HG03039 (cell line): ENCODE measurements around the gene TMEM92.
"Not testable (repeated sequence)": the region's sequence is repeated elsewhere in the genome, so short reads cannot be mapped to it uniquely, and the experiment has no call there.

Source experiments
- ATAC-seq: cut with Tn5 transposase; IDR thresholded peaks from one replicate; pipeline ENCODE4 v1.9.1; 2021; ENCODE audit warnings: mild to moderate bottlenecking, moderate library complexity; ENCODE audit not compliant: unreplicated experiment

The TMEM92 gene

DNA sequence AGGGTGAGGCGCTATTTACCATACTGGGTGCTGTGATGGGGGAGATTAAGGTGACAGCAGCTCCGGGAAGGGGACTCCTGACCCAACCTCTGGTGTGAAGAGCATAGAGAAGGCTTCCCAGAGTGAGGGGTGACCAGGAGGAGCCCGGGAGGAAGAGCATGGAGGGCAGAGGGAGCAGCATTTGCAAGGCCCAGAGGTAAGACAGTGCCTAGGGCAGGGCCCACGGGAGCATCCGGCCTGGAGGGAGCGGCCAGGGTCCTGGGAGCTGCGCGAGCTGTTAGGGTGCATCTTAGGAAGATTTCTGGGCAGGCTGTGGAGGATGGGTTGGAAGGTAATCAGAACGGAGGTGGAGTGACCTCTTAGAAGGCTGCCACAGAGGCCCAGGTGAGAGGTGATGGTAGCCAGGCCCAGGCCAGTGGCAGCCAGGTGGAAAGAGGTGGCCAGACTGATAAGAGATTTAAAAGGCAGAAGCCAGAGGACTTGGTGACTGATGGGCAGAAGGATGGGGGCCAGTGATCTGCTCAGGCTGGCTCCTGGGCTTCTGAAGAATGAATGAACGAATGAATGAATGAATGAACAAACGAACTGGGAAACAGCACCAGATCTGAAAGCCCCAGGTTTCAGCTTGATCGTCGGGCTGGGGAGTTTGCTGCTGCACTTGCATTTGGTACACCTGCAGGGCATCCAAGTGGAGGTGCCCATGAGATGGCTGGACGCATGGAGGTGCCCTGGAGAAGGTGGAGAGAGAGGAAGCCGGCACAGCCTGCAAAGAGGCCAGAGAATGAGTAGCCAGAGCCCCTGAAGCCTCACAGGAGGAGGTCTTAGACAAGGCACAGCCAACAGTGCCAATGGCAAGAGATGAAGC is 13.0 kb upstream of the TMEM92 start:
- no peak for ATAC-seq

DNA sequence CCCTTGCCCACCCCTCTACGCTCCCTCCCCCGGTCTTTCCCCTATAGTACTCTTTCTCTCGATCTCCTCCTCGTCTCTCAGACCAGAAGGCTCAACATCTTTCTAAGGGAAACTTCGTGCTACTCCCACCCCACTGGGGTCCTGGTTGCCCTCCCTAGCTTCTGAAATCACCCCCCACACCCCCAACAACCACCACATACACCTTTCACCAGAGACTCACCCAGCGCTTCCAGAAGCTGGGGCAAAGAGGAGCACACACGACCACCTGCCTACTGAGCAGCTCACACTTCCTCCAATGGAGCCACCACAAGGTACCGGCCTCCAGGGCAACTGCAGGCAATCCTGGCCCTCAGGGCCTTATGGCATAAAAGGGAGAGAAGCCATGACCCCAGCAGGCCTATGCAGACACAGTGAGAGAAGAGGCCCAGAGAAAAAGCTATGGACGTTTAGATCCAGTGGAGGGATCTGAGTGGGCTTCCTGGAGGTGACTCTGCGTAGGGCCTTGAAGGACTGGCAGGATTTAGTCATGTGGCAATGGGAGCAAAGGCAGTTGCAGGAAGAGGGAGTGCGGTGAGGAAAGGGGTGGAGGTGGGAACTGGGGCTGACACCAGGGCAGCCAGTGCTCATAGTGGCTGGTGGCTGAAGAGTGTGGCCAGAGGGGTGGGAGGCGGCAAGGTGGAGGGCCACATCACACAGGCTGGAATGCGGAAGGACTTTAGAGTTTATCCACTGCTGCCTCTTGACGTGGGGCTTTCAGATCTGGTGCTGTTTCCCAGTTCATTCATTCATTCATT is 12.1 kb upstream of the TMEM92 start:
- no peak for ATAC-seq

DNA sequence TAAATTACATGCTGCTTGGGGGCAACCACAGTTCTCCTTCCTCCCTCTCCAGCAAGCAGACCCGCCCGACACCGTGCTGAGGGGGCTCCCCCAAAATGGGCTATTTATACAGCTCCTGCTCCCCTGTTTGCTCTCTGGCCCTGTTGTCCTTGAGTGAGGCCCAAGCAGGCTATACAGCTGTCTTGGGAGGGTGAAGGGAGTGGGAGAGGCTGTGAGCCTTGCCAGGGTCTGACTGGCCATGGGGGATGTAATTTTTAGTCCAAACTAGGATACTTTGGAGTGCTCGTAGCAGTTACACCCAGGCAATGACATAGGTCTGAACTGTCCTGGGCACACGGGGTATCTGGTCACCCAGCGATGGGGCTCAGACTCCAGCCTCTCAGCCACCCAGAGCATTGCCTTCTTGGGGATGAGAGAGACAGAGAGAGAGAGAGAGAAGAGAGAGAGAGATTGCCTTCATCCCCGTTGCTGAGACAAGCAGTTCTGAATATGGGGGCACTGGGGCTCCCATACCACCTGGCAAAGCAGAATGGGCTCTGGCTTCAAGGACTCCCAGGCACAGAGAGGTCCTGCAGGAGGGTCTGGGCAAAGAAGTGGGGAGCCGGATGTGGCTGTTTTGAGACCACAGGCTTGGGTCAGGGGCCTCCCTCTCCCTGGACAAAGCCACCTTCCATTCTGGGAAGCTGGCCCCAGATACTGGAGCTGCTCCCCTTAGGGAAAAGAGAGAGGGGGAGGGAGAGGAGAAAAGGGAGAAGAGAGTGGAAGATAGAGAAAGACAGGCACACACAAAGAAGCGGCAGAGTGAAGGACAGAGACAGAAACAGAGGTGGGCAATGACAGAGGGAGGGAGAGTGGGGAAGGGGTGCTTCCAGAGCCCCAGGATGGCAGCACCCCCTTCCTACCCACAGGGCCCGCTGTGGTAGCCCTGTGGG is 10.7 kb upstream of the TMEM92 start:
- ATAC-seq = no peak

DNA sequence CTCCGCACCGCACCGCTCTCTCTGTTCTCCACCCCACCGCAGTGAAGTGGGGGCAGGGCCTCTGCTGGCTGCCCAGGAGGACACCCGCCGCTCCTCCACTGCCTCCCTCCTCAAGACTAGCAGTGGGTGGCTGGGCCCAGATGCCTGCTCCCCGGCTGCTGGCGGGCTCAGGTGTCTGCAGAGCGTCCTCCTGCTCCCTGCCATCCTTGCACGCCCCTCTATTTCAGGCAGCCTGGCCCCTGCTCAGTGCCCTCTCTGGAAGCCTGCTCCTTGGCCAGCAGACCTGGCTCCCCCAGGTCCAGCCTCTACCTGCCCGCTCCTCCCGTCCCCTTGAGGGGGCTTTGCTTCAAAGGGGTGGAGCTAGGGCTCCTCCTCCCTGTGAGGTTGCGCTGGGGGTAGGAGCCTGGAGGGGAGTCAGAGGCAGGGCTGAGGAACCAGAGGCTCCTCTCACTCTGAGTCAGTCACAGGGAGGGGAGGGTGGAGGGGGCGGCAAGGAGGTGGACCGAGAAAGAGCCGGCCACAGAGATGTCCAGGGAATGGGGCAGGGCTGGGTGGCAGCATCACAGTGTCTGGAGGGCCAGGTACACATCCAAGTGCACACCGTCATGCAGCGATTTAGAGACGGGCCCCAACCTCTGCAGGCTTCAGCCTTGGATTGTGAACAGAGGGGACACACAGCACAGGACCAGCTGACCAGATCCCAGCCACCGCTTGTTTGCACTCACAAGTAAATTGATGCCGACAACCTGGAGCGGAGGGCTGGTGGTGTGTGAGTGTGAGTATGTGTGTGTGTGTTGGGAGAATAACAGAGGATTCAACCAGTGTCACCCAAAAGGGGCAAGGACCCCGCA is 9.8 kb upstream of the TMEM92 start:
- no peak for ATAC-seq

- no peak for ATAC-seq
Observed at GRCh38 chr17:50265212-50265611, 9.1 kb upstream of the TMEM92 start.

DNA sequence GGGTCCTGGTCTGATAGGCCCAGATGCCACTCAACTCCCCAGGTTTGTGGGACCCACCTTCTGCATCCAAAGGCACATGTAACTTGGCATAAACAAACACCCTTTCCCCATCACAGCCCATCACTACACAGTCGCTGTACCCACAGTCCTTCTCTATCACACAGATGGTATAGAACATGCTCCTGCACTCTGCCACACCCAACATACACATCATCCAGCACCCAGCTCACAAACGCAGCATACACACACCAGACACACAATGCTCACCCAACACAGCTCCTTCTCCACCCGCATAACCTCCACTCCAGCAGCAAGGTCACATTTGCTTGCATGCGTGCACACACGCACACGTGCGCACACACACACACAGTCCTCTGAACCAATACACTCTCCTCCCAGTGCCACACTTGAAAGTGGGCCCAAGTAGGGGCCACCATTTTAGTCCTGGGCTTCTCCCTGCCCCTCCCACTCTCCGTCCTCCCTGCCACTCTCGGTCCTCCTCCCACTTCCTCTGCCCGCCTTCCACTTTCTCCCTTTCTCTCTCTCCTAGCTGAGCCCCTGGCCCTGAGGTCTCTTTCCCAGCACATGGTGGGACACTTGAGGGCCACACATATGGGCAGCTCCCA is 8.5 kb upstream of the TMEM92 start:
- no peak for ATAC-seq

DNA sequence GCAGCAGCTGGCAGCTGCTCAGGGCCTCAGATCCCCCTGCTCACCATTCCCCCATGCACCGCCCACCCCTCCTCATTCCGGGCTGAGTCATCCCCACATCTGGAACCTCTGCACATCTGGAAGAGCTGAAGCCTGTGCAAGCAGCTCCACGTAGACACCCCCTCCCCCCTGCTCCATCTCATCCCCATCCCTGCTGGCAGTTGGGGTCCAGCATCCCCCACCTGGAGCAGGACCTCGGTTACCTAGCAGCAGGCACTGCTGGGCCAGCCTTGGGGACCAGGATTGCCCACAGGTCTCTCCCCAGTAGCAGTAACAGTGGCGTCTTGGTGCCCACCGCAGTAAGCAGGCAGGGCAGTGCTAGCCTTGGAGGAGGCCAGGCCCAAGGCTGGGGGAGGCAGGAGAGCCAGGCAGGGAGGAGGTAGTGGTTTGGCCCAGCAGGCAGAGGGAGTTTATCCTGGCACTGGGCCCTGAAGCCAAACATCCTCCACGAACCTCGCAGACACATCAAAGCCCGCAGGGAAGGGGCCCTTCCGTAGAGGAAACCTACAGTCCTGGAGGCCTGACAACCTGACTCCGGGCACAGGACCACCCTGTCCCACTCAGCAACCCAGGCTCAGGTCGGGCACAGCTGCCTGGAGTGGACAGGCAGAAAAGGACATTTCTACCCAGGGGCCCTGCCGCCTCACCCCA is 7.7 kb upstream of the TMEM92 start:
- ATAC-seq = no peak

DNA sequence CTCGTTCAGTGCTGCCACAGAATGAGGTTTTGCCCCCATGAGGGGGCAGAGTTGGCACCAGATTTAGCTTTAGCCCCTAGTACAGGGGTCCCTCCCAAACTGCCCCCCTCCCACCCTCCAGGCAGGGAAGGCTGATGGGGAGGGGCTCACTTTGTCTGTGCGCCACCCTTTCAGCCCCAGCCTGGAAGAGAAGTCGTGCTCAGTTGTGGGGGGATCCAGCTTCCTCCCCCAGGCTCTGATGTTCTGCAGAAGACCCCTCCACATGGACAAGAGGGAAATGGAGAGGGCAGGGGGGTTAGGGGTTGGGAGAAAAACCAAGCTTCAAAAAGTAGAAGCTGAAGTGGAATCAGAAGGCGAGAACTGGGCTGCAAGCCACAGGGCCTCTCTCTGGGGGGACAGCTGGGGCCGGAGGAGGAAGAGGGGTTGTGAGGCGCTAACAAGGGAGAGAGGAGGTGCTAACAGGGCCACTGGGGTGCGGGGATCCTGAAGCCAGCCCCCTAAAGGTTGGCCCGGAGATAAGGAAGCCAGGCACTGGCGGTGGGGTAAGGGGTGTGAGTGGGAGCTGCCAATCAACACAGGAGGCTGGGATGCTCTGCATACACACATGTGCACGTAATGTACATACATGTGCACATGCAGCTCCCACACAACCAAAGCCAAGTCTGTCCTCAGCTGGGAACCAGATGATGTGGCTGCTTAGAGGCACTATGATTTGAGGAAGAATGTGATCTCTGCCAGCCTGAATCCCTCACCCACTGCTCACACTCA is 7.0 kb upstream of the TMEM92 start:
- ATAC-seq = no peak

DNA sequence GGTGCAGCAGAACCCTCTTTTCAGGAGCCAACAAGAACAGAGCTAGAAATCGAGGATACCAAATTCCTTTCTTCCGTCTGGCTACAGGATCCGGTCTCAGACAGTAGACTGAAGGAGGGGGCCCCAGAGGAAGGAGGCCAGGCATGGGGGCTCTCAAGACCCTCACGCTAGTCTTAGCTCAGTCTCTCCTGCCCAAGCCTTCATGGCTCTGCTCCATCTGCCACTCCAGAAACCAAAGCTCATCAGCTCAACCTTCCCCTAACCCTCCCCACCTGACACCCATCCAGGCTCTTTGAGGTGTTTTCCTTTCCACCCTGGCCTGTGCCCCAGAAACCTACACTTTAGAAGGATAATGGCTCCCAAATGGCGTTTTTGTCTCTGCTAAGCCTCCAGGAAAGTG is 6.2 kb upstream of the TMEM92 start:
- ATAC-seq = no peak

DNA sequence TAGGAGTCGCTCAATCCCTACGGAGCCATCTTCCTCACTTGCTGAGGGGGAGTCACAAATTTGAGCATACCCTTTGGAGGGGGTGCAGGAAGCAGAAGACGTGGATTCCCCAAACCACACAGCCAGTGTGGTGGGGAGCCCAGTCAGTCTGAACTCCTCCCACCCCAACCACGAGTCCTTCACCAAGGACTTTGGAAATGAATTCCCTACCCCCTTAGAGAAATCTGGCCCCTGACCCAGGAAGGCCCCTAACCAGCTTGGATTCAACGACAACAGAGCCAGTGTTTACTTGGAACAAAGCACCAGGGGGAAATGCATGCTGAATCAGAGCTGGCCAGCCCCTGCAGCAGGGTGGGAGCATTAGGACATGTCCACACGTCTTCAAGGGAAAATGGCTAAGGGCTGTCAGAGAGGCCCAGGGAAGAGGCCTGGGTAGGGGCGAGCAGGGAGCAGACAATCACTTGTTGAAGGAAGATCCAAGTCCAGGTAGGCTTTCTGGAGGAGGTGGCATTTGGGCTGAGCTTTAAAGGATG is 5.5 kb upstream of the TMEM92 start:
- no peak for ATAC-seq

DNA sequence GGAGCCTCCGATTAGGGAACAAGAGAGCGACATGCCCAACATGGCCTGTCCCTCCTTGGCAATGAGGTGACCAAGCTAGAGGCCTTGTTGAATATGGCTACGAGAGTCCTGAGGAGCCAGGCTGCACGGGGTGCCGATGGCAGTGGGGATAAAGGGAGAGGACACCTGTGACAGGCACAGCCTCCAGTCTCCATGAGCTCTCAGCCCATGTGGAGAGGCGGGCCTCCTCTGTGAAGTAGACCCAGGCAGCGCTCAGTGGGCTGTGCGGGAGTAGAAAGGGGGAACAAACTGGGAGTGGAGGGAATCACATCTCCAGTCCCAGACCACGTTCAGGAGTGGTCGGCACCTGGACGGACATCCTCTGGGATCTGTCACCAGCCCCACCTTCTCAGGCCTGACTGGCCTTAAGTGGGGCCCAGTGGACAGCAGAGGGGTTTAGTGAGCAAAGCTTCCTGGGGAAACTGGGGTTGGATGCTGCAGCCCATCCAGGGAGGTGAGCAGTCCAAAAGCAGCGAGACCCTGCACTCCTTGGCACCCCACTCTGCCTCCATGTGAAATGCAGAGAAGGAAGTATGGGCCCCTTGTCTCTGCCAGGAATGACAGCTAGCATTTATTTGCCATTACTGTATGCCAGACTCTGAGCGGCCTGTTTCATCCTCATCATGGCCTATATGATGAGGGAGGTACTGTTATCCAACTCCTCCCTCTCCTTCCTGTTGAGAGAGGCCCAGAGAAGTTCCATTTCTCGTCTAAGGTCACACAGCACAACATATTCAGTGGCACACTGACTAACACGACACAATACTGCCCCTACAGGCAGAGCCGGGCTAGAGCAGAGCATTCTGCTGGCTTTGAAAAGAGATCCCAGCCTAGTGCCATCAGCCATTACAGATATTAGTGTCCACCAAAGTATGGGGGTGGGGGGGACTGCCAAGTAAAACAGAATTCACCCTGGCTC is 4.5 kb upstream of the TMEM92 start:
- no peak for ATAC-seq

DNA sequence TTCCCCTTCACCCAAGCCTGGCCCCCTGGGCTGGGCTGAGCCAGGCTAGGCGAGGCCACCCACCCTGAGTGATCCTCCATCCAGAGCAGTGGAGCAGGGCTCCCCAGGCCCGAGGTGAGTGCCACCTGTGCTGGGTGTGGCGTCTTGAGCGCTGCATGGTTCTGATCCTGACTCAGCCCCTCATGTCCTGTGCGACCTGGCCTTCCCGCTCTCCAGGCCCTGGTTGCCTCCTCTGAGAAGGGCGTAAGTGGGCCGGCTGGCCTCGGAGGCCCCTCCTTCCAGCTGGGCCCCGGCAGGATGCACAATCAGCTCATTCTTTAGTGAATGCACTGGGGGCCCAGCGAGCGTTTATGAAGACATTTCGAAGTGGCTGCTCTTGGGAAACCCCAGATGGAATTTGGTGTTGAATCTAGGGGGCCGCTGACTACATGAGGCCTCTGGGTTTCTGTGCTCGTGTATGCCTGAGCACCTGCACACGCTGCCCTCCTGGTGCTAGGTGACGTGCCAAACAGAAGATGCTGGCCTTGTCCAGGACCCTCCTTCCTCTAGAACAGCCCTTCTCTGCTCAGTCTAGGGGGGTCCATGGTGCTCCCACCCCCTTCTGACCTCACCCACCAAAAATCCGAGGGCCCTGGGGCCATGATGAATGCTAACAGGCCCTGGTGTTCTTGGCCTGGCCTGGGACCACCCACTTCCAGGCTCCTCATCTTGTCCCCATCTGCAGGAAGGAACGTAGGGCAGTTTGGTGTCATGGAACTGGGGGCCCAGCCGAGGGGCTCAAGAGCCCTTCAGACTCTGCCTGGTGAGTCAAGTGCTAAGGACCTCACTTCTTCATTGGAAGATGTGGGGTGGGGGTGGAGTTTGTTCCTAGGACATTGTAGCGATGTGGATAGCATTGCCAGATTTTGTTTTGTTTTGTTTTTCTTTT is 3.6 kb upstream of the TMEM92 start:
- no peak for ATAC-seq

DNA sequence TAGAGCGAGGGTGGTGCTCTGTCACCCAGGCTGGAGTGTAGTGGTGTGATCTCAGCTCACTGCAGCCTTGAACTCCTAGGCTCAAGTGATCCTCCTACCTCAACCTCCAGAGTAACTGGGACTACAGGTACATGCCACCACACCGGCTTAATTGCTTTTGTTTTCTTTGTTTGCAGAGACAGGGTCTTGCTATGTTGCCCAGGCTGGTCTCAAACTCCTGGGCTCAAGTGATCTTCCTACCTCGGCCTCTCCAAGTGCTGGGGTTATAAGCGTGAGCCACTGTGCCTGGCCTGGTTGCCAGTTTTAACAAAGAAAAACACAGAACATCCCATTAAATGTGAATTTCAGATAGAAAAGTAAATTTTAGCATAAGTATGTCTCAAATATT is 2.9 kb upstream of the TMEM92 start:
- ATAC-seq = not testable (repeated sequence)

GRCh38 chr17:50272246-50272645 is 2.0 kb upstream of the TMEM92 start:
- ATAC-seq = no peak

GRCh38 chr17:50272711-50273653 is 1.3 kb upstream of the TMEM92 start:
- no peak for ATAC-seq
